Measurements from ENCODE around the gene TMPRSS3. TPM values are rescaled to one million over a fixed set of nuclear protein-coding genes. Genes with fewer than 3 reads are reported as not detected.

TMPRSS3 gene
- total and polyA plus RNA-seq, 9 of the 15 experiments (the other 6 are each of a cell fraction or from before 2014, with no cell fraction given), result 0.07 TPM; not detected in 8

DNA sequence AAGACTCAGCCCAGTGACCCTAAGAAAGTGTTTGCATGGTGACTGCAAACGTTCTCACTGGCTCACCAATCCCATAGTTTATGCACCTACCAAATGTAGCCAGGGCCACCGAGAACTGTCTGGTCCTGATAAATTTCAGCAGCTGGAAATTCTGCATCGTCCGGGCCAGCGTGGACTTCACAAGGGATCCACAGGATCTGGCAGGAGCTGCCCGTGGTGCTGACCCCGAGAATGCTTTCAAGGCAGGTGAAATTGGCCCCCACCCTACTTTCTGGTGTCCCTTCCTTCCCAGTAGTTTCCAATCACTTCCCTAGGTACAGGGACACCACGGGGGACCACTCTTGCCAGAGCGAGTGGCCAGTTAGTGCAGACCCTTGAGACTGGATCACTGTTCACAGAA is 34.0 kb upstream of the TMPRSS3 start (continued):
- TF ChIP-seq SIN3A (IDR thresholded peaks at IDR 0.05; ENCODE audit: borderline replicate concordance in 2 of 2, control insufficient read depth in 1 of 2, low read depth in 2 of 2, low read length in 2 of 2) (peak in 1 of 2 experiments; percentile 36; a peak in 1 of 4 replicates), EHMT2 (IDR thresholded peaks at IDR 0.05) (peak; percentile 91), POLR2G (IDR thresholded peaks at IDR 0.05; ENCODE audit: low read depth, low read length) (no peak)
- TF ChIP-seq, protein P1, sequence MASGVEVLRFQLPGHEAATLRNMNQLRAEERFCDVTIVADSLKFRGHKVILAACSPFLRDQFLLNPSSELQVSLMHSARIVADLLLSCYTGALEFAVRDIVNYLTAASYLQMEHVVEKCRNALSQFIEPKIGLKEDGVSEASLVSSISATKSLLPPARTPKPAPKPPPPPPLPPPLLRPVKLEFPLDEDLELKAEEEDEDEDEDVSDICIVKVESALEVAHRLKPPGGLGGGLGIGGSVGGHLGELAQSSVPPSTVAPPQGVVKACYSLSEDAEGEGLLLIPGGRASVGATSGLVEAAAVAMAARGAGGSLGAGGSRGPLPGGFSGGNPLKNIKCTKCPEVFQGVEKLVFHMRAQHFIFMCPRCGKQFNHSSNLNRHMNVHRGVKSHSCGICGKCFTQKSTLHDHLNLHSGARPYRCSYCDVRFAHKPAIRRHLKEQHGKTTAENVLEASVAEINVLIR (CRISPR knock-in tag; IDR thresholded peaks at IDR 0.05), result no peak
- TF ChIP-seq, protein P2, sequence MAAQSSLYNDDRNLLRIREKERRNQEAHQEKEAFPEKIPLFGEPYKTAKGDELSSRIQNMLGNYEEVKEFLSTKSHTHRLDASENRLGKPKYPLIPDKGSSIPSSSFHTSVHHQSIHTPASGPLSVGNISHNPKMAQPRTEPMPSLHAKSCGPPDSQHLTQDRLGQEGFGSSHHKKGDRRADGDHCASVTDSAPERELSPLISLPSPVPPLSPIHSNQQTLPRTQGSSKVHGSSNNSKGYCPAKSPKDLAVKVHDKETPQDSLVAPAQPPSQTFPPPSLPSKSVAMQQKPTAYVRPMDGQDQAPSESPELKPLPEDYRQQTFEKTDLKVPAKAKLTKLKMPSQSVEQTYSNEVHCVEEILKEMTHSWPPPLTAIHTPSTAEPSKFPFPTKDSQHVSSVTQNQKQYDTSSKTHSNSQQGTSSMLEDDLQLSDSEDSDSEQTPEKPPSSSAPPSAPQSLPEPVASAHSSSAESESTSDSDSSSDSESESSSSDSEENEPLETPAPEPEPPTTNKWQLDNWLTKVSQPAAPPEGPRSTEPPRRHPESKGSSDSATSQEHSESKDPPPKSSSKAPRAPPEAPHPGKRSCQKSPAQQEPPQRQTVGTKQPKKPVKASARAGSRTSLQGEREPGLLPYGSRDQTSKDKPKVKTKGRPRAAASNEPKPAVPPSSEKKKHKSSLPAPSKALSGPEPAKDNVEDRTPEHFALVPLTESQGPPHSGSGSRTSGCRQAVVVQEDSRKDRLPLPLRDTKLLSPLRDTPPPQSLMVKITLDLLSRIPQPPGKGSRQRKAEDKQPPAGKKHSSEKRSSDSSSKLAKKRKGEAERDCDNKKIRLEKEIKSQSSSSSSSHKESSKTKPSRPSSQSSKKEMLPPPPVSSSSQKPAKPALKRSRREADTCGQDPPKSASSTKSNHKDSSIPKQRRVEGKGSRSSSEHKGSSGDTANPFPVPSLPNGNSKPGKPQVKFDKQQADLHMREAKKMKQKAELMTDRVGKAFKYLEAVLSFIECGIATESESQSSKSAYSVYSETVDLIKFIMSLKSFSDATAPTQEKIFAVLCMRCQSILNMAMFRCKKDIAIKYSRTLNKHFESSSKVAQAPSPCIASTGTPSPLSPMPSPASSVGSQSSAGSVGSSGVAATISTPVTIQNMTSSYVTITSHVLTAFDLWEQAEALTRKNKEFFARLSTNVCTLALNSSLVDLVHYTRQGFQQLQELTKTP (IDR thresholded peaks at IDR 0.05; ENCODE audit: low read depth in 1 of 2, partially characterized antibody in 2 of 2), result peak in 1 of 2 experiments; percentile 33
- TF ChIP-seq, protein P3, sequence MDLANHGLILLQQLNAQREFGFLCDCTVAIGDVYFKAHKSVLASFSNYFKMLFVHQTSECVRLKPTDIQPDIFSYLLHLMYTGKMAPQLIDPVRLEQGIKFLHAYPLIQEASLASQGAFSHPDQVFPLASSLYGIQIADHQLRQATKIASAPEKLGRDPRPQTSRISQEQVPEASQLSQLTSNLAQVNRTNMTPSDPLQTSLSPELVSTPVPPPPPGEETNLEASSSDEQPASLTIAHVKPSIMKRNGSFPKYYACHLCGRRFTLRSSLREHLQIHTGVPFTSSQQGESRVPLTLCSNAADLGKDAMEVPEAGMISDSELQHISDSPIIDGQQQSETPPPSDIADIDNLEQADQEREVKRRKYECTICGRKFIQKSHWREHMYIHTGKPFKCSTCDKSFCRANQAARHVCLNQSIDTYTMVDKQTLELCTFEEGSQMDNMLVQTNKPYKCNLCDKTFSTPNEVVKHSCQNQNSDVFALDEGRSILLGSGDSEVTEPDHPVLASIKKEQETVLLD (IDR thresholded peaks at IDR 0.05), result no peak
